ENCODE measurements around the gene ICAM5. TPM values are rescaled to one million over a fixed set of nuclear protein-coding genes. Genes with fewer than 3 reads are reported as not detected.
A peak's percentile ranks its signal among the peaks of the same experiment; 100 is the strongest.
"Not testable (repeated sequence)": the region's sequence is repeated elsewhere in the genome, so short reads cannot be mapped to it uniquely, and the experiment has no call there.

ICAM5 gene
- total RNA-seq (2014; rRNA removed; shearing (Covaris generic)): 0.54 and 2.2 TPM in 2 replicates

DNA sequence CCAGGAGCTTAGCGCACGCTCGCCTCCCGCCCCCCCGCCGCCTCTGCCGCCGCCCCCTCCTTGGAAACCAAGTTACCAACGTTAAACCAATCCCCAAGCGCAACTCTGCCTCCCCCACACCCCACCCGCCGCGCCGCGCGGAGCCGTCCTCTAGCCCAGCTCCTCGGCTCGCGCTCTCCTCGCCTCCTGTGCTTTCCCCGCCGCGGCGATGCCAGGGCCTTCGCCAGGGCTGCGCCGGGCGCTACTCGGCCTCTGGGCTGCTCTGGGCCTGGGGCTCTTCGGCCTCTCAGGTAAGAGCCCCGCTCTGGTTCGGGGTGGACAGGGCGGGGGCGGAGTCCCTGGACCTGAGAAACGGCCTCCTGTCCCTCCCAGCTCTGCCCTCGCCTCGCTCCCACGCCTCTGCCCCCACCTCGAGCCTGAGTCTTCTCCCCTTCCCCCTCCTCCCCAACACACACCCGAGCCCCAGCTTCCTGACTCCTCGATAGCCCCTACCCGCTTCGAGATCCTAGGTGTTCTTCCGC is at the start of gene ICAM5:
TSS of gene ICAM5 (plus strand) at position 117 of the 521 bp plus-strand sequence. CDS start at position 209, 92 bp downstream.
- peak; percentile 71 for DNase-seq (ENCODE audit: low read depth)

- not testable (repeated sequence) for DNase-seq (ENCODE audit: low read depth)
These were observed 47.8 kb upstream of the ICAM5 start for GRCh38 chr19:10241826-10242449.

DNA sequence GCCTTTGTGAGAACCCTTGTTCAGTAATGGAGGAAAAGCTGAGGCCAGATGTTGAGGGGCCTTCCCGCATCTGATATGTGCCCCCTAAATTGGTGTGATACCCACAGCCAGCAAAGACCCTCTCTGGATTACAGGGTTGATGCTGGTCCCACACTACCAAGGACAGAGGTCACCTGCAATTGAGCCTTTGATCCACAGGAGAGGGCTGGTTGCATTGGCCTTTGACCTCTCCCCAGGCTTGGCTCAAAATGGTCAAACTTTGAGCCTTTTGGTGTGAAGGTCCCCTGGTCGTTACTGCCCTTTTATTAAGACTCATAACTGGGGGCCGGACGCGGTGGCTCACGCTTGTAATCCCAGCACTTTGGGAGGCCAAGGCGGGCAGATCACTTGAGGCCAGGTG is 46.1 kb upstream of the ICAM5 start:
- no peak for DNase-seq (ENCODE audit: low read depth)

- no peak for DNase-seq (ENCODE audit: low read depth)
These were observed 44.4 kb upstream of the ICAM5 start for GRCh38 chr19:10245189-10245939.

DNA sequence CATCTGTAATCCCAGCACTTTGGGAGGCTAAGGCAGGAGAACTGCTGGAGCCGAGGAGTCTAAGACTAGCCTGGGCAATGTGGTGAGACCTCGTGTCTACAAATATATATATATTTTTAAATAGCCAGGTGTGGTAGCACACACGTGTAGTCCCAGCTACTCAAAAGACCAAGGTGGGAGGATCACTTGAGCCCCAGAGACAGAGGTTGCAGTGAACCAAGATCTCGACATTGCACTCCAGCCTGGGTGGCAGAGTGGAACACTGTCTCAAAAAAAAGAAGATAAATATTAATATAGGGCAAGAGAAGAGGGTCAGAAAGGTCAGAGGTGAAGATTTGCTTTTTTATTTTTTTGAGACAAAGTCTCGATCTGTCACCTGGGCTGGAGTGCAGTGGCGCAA is 43.2 kb upstream of the ICAM5 start:
- no peak for DNase-seq (ENCODE audit: low read depth)

- peak; percentile 99 for DNase-seq (ENCODE audit: low read depth)
These were observed 37.7 kb upstream of the ICAM5 start, which contains the start of gene MRPL4 for GRCh38 chr19:10251792-10252694. MRPL4 (plus strand) TSS chr19:10252214; CDS start chr19:10252254, 40 bp downstream.

- DNase-seq (ENCODE audit: low read depth): no peak
These were observed 37.0 kb upstream of the ICAM5 start for GRCh38 chr19:10252707-10253106.

- DNase-seq (ENCODE audit: low read depth): no peak
These were observed 35.5 kb upstream of the ICAM5 start for GRCh38 chr19:10254244-10254643.

- no peak for DNase-seq (ENCODE audit: low read depth)
These were observed 34.4 kb upstream of the ICAM5 start for GRCh38 chr19:10255358-10255757.

DNA sequence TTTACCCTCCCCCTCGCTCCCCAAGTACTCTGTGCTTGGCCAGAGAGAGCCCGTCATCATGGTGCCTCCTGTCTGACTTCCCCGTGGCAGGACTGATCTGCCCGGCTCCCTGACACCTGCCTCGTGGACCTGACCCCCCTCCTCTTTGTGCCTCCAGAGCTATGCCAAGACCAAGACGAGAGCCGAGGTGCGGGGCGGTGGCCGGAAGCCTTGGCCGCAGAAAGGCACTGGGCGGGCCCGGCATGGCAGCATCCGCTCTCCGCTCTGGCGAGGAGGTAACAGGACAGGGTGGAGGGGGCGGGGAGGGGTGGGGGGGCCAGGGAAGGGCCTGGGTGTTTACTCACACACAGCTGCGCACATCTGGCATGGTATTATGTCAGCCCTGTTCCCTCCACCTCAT is 33.2 kb upstream of the ICAM5 start:
- no peak for DNase-seq (ENCODE audit: low read depth)

DNA sequence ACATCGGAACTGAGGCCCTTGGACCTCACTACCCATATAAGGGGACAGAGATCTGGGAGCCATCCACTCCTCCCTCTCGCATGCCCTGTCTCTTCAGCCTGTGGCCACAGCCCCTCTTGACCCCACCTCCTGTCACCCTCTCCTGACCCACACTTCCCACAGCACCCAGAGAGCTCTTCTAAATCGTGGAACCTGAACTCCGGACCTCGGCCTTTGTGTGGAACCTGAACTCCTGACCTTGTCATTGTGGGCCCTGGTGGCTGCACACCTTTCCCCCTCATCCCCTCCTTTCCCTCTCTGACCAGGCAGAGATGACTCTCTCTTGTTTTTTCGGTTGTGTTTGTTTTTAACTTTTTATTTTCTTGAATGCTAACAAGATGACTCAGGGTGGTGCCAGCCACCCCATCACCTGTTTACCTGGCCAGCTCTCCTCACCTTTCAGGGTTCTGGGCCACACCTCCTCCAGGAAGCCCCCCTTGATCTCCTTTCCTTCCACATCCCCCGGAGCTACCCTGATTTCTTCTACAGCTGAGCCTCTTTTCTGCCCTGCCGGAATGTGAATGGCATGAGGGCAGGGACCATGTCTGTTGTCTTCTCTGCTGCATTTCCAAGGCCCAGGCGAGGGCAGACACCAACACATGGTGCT is 32.7 kb upstream of the ICAM5 start:
- no peak for DNase-seq (ENCODE audit: low read depth)

DNA sequence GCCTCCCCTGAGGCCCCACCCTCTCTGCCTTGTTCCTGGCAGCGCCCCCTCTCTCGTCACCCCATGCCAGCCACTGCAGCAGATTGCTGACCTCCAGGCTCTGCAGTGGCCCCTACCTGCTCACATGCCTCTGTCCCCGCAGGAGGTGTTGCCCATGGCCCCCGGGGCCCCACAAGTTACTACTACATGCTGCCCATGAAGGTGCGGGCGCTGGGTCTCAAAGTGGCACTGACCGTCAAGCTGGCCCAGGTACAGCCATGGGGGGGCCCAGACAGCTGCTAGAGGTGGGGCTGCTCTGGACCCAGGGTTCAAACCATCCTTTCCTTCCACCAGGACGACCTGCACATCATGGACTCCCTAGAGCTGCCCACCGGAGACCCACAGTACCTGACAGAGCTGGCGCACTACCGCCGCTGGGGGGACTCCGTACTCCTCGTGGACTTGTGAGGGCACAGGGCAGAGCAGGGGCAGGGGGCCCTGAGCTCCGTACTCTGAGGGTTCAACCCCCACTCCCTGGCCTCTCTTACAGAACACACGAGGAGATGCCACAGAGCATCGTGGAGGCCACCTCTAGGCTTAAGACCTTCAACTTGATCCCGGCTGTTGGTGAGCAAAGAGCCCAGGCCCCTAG is 31.6 kb upstream of the ICAM5 start:
- no peak for DNase-seq (ENCODE audit: low read depth)

- peak; percentile 95 for DNase-seq (ENCODE audit: low read depth)
These were observed 30.4 kb upstream of the ICAM5 start for GRCh38 chr19:10259162-10259905.

DNA sequence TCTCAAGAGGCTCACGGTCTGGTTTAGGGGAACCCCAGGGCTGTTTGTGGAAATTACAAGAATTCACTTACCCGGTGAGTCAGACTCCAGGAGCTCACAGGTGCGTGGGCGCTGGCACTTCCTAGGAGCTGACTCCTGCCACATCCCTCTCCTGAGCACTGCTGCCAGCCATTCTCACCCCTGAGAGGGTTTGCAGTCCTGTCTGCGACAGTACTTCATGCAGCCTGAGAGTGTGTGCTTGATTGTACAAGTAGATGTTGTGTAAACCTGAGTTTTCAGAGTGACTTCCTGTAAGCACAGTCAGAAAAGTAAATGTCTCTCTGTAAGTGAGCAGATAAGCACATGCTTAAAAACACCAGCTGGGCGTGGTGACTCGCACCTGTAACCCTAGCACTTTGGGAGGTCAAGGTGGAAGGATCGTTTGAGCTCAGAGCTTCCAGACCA is 29.6 kb upstream of the ICAM5 start:
- peak; percentile 83 for DNase-seq (ENCODE audit: low read depth)

- peak; percentile 53 for DNase-seq (ENCODE audit: low read depth)
These were observed 27.0 kb upstream of the ICAM5 start for GRCh38 chr19:10262771-10263170.

- DNase-seq (ENCODE audit: low read depth): no peak
These were observed 23.0 kb upstream of the ICAM5 start for GRCh38 chr19:10266706-10267105.

- no peak for DNase-seq (ENCODE audit: low read depth)
These were observed 21.7 kb upstream of the ICAM5 start for GRCh38 chr19:10268071-10268470.

- peak; percentile 87 for DNase-seq (ENCODE audit: low read depth)
These were observed 20.2 kb upstream of the ICAM5 start for GRCh38 chr19:10269333-10270179.

- peak; percentile 53 for DNase-seq (ENCODE audit: low read depth)
These were observed 19.6 kb upstream of the ICAM5 start for GRCh38 chr19:10270180-10270615.
